ENCODE results near the gene MYCBP.

MYCBP gene

DNA sequence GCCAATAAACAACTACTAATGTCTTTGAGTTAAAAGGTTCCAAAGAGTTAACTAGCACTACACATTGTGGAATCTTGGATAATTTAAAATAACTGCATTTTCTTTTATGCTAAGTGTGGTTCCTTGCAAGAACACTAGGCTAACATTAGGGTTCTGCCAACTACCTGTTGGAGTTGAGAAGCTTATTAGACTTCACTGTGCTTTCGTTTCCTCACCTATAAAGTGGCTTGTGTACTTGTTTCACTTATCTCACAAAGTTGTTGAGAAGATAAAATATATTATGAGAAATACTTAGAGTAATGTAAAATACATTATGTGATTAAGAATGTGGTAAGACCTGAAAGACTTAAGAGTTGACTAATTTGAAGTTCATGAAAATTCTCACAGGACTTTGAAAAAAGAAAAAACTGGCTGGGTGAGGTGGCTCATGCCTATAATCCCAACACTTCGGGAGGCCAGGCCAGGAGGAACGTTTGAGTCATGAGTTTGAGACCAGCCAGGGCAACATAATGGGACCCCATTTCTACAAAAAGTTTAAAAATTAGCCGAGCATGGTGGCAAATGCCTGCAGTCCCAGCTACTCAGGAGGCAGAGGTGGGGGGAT is 7.9 kb downstream of the MYCBP start:
- no peaks in the 10 kb centered on the region for H3K4me1 ChIP-seq (ENCODE audit: control insufficient read depth, insufficient read depth, low read length)
- TF ChIP-seq ZNF623 (tag by site-specific recombination; IDR thresholded peaks at IDR 0.05), result no peak
- TF ChIP-seq MYNN (tag by site-specific recombination; IDR thresholded peaks at IDR 0.05; ENCODE audit: borderline replicate concordance), result no peak
- peak; percentile 86 for TF ChIP-seq SCRT2 (tag by site-specific recombination; IDR thresholded peaks at IDR 0.05)
- H3K9me3 ChIP-seq (ENCODE audit: control insufficient read depth, insufficient read depth, low read depth, low read length), result no peaks in the 10 kb centered on the region
- ChIA-PET POLR2A (no interaction called here), CTCF (no interaction called here)
- H3K4me3 ChIP-seq (ENCODE audit: low read depth, low read length), result no peak overlapping the region
- no peak overlapping the region for H3K27ac ChIP-seq (ENCODE audit: extremely low read depth, low read depth, low read length)
- H3K36me3 ChIP-seq (ENCODE audit: control insufficient read depth in 2 of 2, insufficient read depth in 1 of 2, low read length in 2 of 2), result peaks cover 5 to 54% of the 10 kb centered on the region in 2 experiments; a peak in 2 of 3 replicates

DNA sequence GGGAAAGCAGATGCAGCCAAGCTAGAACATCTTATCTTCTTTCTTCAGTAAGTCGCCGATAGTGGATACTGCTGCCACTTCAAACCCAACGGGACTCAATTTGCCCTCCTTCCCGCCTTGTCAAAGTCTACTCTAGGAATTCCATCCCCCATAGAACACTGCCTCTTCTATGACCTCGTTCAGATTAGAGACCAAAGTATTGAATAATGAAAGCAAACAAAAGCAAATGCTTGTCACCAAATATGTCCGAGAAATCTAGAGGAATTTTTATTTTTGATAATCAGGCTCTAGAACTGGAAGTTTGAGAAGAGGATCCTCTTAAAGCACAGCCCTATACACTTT is 12.7 kb downstream of the MYCBP start:
- CTCF ChIA-PET, result interaction anchor here (0.5 kb wide), 1 partner anchor 10 kb away, joined by 3 read pairs; no protein-coding TSS in a partner anchor
- POLR2A ChIA-PET, result no interaction called here
- Histone ChIP-seq H3K4me1 (ENCODE audit: control insufficient read depth, insufficient read depth, low read length) (0 out of 2 replicates have a peak, but pooled peaks cover 2% of the 10 kb centered on the region), H3K27ac (ENCODE audit: extremely low read depth, low read depth, low read length) (no peak overlapping the region; the same call in 1 of the 2 replicates), H3K4me3 (ENCODE audit: low read depth, low read length) (peak overlapping the region; percentile 73), H3K9me3 (ENCODE audit: control insufficient read depth, insufficient read depth, low read depth, low read length) (no peaks in the 10 kb centered on the region), H3K36me3 (ENCODE audit: control insufficient read depth in 2 of 2, insufficient read depth in 1 of 2, low read length in 2 of 2) (peaks cover 9 to 49% of the 10 kb centered on the region in 2 experiments)
- TF ChIP-seq, protein P1, sequence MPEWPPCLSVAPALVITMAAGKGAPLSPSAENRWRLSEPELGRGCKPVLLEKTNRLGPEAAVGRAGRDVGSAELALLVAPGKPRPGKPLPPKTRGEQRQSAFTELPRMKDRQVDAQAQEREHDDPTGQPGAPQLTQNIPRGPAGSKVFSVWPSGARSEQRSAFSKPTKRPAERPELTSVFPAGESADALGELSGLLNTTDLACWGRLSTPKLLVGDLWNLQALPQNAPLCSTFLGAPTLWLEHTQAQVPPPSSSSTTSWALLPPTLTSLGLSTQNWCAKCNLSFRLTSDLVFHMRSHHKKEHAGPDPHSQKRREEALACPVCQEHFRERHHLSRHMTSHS (tag by site-specific recombination; IDR thresholded peaks at IDR 0.05), result no peak
- TF ChIP-seq ZNF366 (tag by site-specific recombination; conservative IDR thresholded peaks at IDR 0.05), result 0 out of 2 replicates have a peak, but pooled peaks have one; percentile 6

DNA sequence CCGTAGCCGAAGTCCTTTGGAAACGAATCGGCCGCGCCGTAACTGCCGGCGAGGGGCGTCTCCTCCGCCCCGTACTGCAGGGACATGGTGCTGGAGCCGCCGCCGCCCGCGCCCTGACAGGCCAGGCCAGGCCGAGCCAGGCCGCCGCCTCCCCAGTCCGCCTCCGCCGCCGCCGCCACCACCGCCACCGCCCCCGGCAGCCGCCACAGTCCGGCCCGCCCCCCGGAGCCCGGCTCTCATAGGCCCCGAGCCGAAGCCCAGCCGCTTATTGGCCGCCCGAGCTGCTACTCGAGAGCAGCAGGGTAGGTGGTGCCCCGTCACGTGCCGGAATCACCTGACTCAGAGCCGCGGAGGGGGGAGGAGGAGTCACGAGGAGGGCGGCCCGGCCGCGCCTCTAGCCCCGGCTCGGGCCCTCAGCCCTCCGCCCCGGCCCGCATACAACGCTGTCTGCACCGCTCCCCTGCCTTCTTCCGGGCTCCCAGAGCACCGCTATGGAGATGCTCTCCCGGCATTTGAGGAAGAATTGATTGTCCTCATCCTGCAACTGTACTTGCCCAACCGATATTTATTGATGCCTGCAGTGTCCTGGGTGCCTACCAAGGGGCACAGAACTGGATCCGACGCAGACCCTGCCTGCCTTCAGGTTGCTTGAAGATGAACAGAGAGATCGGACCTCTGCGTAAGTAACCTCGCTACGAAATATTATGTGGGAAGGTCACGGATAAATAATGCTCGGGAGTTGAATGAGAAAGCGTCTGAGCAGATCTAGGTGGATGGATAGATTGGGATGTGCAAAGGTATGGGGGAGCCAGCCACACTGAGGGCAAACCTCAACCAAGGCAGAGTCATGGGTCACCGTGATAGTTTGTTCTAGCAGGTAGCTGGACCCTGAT is 13.3 kb downstream of the MYCBP start, which contains the start of gene RRAGC:
Gene RRAGC (minus strand): TSS at position 212 of the 893 bp plus-strand sequence. CDS start 126 bp downstream, at position 86.
- Histone ChIP-seq H3K27ac (ENCODE audit: extremely low read depth, low read depth, low read length) (peak within 1 kb of the TSS; percentile 42), H3K36me3 (ENCODE audit: control insufficient read depth in 2 of 2, insufficient read depth in 1 of 2, low read length in 2 of 2) (peaks cover 12 to 48% of the 10 kb centered on the region in 2 experiments; a peak in 2 of 3 replicates), H3K4me3 (ENCODE audit: low read depth, low read length) (peak within 1 kb of the TSS; percentile 77), H3K4me1 (ENCODE audit: control insufficient read depth, insufficient read depth, low read length) (0 out of 2 replicates have a peak, but pooled peaks cover 2% of the 10 kb centered on the region), H3K9me3 (ENCODE audit: control insufficient read depth, insufficient read depth, low read depth, low read length) (no peaks in the 10 kb centered on the region)
- CTCF ChIA-PET, result interaction anchor here (0.5 to 0.7 kb wide), 2 partner anchors 10 to 870 kb away, joined by 3 read pairs; partner anchors contain the start of gene SF3A3
- POLR2A ChIA-PET, result interaction anchor here (0.6 to 1.3 kb wide), 4 partner anchors 9 to 246 kb away, joined by 3 to 7 read pairs (median 4); partner anchors contain the start of gene NDUFS5
- TF ChIP-seq, protein P2, sequence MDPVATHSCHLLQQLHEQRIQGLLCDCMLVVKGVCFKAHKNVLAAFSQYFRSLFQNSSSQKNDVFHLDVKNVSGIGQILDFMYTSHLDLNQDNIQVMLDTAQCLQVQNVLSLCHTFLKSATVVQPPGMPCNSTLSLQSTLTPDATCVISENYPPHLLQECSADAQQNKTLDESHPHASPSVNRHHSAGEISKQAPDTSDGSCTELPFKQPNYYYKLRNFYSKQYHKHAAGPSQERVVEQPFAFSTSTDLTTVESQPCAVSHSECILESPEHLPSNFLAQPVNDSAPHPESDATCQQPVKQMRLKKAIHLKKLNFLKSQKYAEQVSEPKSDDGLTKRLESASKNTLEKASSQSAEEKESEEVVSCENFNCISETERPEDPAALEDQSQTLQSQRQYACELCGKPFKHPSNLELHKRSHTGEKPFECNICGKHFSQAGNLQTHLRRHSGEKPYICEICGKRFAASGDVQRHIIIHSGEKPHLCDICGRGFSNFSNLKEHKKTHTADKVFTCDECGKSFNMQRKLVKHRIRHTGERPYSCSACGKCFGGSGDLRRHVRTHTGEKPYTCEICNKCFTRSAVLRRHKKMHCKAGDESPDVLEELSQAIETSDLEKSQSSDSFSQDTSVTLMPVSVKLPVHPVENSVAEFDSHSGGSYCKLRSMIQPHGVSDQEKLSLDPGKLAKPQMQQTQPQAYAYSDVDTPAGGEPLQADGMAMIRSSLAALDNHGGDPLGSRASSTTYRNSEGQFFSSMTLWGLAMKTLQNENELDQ (tag by site-specific recombination; IDR thresholded peaks at IDR 0.05; ENCODE audit: low read depth), result no peak
- TF ChIP-seq, protein P3, sequence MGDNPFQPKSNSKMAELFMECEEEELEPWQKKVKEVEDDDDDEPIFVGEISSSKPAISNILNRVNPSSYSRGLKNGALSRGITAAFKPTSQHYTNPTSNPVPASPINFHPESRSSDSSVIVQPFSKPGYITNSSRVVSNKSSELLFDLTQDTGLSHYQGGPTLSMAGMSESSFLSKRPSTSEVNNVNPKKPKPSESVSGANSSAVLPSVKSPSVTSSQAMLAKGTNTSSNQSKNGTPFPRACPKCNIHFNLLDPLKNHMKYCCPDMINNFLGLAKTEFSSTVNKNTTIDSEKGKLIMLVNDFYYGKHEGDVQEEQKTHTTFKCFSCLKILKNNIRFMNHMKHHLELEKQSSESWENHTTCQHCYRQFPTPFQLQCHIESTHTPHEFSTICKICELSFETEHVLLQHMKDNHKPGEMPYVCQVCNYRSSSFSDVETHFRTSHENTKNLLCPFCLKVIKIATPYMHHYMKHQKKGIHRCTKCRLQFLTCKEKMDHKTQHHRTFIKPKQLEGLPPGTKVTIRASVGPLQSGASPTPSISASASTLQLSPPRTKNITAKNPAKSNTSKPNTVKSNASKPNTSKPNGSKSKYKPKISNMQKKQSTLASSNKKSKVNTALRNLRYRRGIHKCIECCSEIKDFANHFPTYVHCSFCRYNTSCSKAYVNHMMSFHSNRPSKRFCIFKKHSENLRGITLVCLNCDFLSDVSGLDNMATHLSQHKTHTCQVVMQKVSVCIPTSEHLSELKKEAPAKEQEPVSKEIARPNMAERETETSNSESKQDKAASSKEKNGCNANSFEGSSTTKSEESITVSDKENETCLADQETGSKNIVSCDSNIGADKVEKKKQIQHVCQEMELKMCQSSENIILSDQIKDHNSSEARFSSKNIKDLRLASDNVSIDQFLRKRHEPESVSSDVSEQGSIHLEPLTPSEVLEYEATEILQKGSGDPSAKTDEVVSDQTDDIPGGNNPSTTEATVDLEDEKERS (tag by site-specific recombination; IDR thresholded peaks at IDR 0.05), result no peak
- TF ChIP-seq TRIM28 (IDR thresholded peaks at IDR 0.05; ENCODE audit: borderline replicate concordance, low read length) (peak; percentile 60; the same call in 1 of the 2 replicates), SCRT1 (tag by site-specific recombination; IDR thresholded peaks at IDR 0.05; ENCODE audit: borderline replicate concordance) (no peak), WT1 (tag by site-specific recombination; IDR thresholded peaks at IDR 0.05) (no peak; the same call in none of the 2 replicates), ZIC2 (tag by site-specific recombination; IDR thresholded peaks at IDR 0.05) (no peak), ZNF701 (tag by site-specific recombination; IDR thresholded peaks at IDR 0.05) (no peak), ZNF529 (tag by site-specific recombination; IDR thresholded peaks at IDR 0.05; ENCODE audit: insufficient replicate concordance) (no peak), ZNF654 (tag by site-specific recombination; IDR thresholded peaks at IDR 0.05; ENCODE audit: low read depth) (no peak), PRDM1 (tag by site-specific recombination; IDR thresholded peaks at IDR 0.05) (no peak)
- TF ChIP-seq, protein P4, sequence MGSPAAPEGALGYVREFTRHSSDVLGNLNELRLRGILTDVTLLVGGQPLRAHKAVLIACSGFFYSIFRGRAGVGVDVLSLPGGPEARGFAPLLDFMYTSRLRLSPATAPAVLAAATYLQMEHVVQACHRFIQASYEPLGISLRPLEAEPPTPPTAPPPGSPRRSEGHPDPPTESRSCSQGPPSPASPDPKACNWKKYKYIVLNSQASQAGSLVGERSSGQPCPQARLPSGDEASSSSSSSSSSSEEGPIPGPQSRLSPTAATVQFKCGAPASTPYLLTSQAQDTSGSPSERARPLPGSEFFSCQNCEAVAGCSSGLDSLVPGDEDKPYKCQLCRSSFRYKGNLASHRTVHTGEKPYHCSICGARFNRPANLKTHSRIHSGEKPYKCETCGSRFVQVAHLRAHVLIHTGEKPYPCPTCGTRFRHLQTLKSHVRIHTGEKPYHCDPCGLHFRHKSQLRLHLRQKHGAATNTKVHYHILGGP (tag by site-specific recombination; IDR thresholded peaks at IDR 0.05), result no peak
- TF ChIP-seq, protein P5, sequence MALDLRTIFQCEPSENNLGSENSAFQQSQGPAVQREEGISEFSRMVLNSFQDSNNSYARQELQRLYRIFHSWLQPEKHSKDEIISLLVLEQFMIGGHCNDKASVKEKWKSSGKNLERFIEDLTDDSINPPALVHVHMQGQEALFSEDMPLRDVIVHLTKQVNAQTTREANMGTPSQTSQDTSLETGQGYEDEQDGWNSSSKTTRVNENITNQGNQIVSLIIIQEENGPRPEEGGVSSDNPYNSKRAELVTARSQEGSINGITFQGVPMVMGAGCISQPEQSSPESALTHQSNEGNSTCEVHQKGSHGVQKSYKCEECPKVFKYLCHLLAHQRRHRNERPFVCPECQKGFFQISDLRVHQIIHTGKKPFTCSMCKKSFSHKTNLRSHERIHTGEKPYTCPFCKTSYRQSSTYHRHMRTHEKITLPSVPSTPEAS (tag by site-specific recombination; IDR thresholded peaks at IDR 0.05), result no peak
